T-helper 22 cell (primary cell): ENCODE results near the gene OR8I2.
"Not testable (repeated sequence)": the region's sequence is repeated elsewhere in the genome, so short reads cannot be mapped to it uniquely, and the experiment has no call there.

Experiments
- DNase-seq: peaks from one replicate; pipeline ENCODE4 v3.0.0-alpha.2; 2020; ENCODE audit warnings: low read depth

Gene OR8I2

GRCh38 chr11:56093008-56093407 is at the start of gene OR8I2:
Gene OR8I2, plus strand, starts transcription at chr11:56093308. Its CDS starts 0 bp downstream, at chr11:56093308.
- DNase-seq, result no peak

- no peak for DNase-seq
These were observed 47.6 kb upstream of the OR8I2 start for GRCh38 chr11:56045538-56045937.

- DNase-seq, result no peak
These were observed 44.6 kb upstream of the OR8I2 start for GRCh38 chr11:56048480-56048879.

GRCh38 chr11:56049487-56049886 is 43.6 kb upstream of the OR8I2 start:
- no peak for DNase-seq

- not testable (repeated sequence) for DNase-seq
These were observed 36.7 kb upstream of the OR8I2 start for GRCh38 chr11:56056366-56056765.

GRCh38 chr11:56057661-56058237 is 35.4 kb upstream of the OR8I2 start:
- not testable (repeated sequence) for DNase-seq

- DNase-seq, result not testable (repeated sequence)
These were observed 34.8 kb upstream of the OR8I2 start for GRCh38 chr11:56058260-56058780.

GRCh38 chr11:56066980-56067379 is 26.1 kb upstream of the OR8I2 start:
- DNase-seq, result no peak

- no peak for DNase-seq
These were observed 3.4 kb upstream of the OR8I2 start for GRCh38 chr11:56089697-56090096.

GRCh38 chr11:56103210-56103737 is 10.2 kb downstream of the OR8I2 start, which contains the start of gene OR8H2:
Gene OR8H2, plus strand, starts transcription at chr11:56103687. Its CDS starts 1,356 bp downstream, at chr11:56105043.
- no peak for DNase-seq

GRCh38 chr11:56122073-56122472 is 29.0 kb downstream of the OR8I2 start, which contains the start of gene OR8H3:
Gene OR8H3, plus strand, starts transcription at chr11:56122373. Its CDS starts 0 bp downstream, at chr11:56122373.
- DNase-seq, result no peak

GRCh38 chr11:56140151-56140661 is 47.1 kb downstream of the OR8I2 start, which contains the start of gene OR8J3:
Gene OR8J3, minus strand, starts transcription at chr11:56140201. Its CDS starts 2,483 bp downstream, at chr11:56137718.
- DNase-seq, result no peak

GRCh38 chr11:56143681-56144080 is 50.6 kb downstream of the OR8I2 start:
- not testable (repeated sequence) for DNase-seq
